ENCODE results near the gene MTA3.
"Not testable (repeated sequence)": the region's sequence is repeated elsewhere in the genome, so short reads cannot be mapped to it uniquely, and the experiment has no call there.

Gene MTA3

DNA sequence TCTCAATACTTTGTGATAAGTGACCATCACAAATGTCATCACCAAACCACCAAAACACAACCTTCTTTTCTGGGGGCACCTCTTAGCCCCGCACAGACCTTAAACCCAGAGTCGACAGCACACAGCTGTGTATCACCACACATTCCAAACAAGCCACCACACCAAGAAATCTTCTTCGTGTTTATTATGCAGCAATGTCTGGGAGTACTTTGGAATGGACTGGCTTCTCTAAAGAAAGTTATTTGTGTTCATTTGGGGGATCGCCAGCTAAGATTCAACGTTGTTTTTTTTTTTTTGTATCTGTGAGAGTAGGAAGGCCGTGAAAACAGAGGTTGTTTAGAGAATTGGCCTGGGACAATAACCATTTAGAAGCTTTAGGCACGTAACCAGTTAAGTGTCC lies 1.1 kb upstream of the MTA3 start:
- DNase-seq (ENCODE audit: low spot score), result peak; percentile 12

DNA sequence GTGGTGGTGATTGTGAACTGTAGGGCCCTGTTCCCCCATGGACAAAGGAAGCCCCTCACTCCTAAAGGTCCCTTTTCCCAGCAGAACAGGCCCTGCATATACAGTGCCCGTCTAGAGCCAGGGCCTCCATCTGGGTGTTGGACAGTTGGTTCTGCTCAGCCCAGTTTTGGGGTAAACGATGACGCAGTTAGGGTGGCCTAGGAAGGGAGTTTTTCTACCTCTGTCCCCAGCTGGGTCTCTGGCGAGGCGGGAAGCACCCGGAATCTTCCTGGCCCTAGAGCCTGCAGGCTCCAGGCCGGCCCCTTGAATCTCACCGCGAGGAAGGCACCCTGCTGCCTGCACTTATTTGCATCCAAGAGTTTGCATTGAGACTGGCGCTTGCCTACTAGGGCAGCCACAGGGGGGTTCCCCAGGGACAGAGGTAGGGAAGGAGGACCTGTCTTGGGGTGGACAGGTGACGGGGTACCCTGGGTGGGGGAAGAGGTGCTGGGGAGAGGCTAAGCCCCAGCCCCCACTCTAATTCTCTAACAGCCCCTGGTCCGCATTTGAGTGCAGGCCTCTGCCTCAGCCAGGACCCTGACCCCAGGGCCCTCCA lies 529 bp upstream of the MTA3 start:
- peak; percentile 28 for DNase-seq (ENCODE audit: low spot score)

DNA sequence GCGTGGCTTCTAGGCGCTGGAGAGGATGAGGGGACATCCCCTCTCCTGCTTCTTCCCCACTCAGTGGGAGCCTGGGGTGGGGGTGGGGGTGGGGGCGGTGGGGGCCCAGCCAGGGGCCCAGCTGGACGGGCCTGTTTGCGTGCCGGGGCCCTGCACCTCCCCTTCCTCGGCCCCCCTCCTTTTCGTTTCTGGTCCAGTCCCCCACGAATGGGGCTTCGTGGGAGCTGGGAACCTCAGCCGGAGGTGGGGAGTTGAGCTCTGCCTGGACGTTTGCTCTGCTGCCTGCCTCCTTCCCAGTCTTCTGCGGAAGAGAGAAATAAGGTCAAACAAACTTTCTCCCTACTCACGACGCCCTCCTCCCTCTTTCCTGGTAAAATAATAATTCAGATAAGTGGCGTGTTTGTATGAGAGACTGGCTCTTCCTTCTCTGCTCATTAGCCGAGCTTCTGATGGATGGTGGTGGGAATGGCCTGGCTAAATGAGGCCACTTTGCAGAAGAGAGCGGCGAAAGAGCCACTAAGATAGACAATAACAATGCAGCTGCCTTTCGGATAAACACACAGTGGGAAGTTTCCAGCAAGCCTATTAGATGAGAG lies 782 bp downstream of the MTA3 start:
- peak; percentile 41 for DNase-seq (ENCODE audit: low spot score)

DNA sequence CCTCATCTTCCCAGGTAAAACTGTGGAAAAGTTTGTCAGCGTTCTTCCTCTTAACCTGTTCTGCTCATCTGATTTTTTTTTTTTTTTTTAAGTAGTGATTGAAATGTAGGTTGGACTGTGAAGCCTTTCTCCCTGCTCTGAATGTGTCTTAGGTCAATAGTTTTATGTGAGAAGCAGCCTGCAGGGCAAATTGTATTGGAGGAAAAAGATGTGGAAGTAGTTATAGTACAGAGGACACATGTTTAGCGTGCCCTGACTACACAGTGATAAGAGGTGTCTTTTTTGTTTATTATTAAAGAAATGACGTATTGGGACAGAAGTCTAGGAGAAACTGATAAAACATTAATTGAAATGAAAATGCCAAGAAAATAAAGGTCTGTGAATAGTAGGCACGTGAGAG lies 1.5 kb downstream of the MTA3 start:
- DNase-seq (ENCODE audit: low spot score), result no peak

GRCh38 chr2:42572297-42573081 lies 4.1 kb downstream of the MTA3 start:
- DNase-seq (ENCODE audit: low spot score), result no peak

DNA sequence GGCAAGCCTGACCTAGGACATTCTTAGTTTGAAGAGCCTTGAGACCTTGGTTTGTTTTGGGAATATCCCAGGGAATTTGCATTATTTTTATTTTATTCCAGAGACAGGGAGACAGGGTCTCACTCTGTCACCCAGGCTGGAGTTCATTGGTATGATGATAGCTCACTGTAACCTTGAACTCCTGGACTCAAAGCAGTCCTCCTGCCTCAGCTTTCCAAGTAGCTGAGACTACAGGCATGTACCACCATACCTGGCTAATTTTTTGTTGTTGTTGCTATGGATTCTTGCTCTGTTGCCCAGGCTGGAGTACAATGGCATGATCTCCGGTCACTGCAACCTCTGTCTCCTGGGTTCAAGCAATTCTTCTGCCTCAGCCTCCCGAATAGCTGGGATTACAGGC lies 4.8 kb downstream of the MTA3 start:
- no peak for DNase-seq (ENCODE audit: low spot score)

DNA sequence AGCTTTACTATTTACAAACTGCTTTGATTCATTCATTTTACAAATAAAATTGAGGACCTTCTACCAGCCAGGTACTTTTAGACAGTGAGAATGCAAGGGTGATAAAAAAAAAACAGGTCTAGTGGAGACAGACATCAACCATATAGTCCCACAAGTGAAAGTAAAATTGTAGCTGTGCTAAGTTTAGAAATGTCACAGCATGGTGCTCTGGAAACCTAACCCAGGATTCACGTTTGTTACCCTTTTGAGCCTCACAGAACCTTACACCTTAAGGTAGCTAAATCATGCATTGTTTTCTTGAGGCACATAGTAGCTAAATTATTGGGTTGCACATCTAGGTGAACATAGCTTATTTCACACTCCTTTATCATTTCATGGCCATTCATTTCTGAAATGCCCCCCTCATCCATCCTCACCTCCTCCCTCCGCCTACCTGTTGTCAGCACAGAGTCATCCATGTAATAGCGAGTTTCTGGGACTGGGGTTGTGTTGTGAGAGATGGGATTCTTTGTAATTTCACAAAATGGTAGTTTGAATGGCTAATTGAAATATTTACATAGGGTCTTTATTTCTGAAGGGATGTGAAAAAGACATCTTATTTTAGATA lies 7.1 kb downstream of the MTA3 start:
- DNase-seq (ENCODE audit: low spot score), result no peak

DNA sequence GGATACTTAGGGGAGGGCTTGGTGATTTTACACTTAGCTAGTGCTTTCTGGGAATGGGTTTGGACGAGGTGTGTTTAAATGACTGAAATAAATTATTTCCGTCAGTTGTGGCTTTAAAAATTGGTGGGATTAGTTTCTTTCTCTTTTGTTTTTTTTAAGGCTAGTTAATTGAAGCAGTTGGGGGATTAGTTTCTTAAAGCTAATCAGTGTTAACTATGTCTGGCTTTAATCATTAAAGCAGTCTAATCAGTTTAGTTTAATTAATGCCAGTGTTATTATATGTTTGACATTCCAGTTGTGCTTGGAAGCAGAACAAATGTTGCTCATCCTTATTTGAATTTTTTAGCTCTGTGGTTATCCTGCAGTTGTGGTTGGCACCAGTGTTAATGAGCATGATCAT lies 10.2 kb downstream of the MTA3 start:
- DNase-seq (ENCODE audit: low spot score), result no peak

GRCh38 chr2:42581257-42581656 lies 12.8 kb downstream of the MTA3 start:
- DNase-seq (ENCODE audit: low spot score), result no peak

- not testable (repeated sequence) for DNase-seq (ENCODE audit: low spot score)
These were observed 16.2 kb downstream of the MTA3 start for GRCh38 chr2:42584628-42585027.

DNA sequence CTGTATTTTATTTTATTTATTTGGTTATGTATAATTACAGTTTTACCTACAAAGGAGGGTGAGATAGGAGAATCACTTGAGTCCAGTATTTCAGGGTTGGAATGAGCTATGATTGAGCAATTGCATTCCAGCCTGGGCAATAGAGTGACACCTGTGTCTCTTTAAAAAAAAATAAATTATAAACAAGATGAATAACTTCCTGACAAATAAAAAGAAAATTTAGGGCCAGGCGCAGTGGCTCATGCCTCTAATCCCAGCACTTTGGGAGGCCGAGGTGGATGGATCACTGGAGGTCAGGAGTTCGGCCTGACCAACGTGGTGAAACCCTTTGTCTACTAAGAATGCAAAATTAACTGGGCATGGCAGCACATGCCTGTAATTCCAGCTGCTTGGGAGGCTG lies 17.3 kb downstream of the MTA3 start:
- DNase-seq (ENCODE audit: low spot score), result no peak

DNA sequence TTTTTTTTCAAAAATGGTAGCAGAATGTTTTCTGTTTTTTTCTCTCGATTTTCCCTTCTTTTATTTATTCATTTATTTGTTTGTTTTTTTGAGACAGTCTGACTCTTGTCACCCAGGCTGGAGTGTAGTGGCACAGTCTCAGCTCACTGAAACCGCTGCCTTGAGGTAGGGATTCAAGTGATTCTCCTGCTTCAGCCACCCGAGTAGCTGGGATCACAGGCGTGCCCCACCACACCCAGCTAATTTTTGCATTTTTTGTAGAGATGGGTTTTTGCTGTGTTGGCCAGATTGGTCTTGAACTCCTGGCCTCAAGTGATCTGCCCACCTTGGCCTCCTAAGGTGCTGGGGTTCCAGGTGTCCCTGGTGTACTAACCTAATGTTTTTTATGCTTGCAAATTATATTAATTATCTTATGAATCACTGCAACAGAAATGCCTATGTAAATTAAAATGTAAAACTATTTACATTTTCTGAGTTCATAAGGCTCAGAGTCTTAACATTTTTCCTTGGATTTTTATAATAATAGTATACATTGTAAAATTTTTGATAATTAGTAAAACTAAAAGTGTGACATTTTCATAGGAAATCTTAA lies 19.2 kb downstream of the MTA3 start:
- no peak for DNase-seq (ENCODE audit: low spot score)

GRCh38 chr2:42588121-42588520 lies 19.7 kb downstream of the MTA3 start:
- no peak for DNase-seq (ENCODE audit: low spot score)

GRCh38 chr2:42590176-42590575 lies 21.7 kb downstream of the MTA3 start:
- no peak for DNase-seq (ENCODE audit: low spot score)

- DNase-seq (ENCODE audit: low spot score), result no peak
These were observed 24.9 kb downstream of the MTA3 start for GRCh38 chr2:42593282-42593681.

DNA sequence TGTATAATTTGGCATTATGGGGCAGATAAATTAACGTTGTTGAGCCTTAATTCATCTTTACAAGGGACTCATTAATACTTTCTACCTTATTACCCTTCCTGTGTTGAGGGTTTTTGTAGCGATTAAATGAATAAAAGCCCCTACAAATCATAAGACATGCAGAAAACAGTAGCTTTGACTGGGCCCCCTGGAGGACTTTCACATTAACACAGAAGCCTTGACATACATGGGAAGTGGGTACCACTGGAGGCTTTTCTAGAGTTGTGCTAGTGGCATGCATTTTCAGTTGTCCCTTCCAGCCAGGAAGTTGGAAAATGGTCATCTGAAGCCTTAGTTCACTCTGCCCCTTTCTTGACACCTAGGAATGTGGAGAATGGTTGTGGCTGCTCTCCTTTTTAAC lies 30.2 kb downstream of the MTA3 start:
- DNase-seq (ENCODE audit: low spot score), result no peak

DNA sequence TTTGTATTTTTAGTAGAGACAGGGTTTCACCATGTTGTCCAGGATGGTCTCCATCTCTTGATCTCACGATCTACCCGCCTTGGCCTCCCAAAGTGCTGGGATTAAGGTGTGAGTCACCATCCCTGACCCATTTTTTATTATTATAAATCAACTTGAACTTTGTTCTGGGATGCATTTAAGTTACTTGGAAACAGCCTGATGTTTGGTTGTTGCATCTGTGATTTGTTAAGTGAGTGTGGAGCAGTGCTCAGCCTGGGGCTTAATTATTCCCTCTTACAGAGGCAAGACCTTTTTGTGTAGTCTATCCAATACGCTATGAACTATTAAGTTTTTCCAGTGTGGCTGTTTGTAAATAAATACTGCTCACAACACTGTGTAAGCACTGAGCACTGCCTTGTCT lies 32.6 kb downstream of the MTA3 start:
- DNase-seq (ENCODE audit: low spot score), result no peak

DNA sequence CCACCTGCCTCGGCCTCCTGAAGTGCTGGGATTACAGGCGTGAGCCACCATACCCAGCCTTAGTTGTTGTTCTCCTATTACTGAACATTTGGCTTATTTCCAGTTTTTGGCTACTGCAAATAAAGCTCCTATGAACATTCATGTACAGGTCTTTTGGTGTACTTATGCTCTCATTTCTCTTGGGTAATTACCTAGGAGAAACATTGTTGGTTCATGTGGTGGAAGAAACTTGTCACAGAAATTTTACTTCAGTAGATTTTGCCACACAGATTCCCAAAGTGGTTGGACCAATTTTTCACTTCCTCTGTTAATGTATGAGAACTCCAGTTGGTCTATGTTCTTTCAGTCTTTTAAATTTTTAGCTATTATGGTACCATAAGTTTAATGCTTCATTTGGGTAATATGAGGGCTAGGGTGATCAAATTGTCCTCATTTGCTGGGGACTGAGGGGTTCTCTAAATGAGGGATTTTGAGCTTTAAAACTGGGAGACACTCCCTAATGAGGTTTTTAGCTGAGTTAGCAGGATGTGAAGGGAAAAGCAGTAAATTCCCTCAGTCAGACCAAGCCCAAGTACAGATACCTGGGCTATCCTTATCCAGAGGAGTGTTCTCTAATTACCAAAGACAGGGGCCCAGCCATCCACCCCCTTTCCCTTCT lies 33.9 kb downstream of the MTA3 start:
- no peak for DNase-seq (ENCODE audit: low spot score)

DNA sequence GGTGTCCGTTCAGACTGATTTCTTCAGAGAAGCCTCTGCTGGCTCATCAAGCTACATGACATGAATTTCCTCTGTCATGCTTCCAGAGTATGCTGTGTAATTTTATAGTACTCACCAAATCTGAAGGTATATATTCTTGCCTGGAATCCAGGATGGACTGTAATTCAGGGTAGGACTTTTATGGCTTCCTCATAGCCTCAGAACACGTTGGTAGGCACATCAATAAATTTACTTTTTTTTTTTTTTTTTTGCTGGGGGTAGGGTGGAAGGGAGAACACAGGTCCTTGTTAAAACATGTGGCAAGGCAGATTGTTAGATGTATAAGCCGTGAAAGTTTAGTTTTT lies 34.4 kb downstream of the MTA3 start:
- no peak for DNase-seq (ENCODE audit: low spot score)

DNA sequence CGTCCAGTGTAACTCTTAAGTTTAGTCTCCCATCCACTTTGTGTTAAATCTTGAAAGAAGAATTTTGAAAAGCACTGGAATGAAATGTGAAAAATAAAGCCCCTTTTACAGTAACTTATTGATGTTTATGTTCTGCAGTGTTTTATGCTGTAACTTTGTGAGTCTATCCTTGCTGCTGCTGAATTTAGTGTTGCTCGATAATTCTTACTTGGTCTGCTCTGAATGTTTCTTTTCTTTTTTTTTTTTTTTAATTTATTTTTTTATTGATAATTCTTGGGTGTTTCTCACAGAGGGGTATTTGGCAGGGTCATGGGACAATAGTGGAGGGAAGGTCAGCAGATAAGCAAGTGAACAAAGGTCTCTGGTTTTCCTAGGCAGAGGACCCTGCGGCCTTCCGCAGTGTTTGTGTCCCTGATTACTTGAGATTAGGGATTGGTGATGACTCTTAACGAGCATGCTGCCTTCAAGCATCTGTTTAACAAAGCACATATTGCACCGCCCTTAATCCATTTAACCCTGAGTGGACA lies 36.0 kb downstream of the MTA3 start:
- not testable (repeated sequence) for DNase-seq (ENCODE audit: low spot score)

- not testable (repeated sequence) for DNase-seq (ENCODE audit: low spot score)
These were observed 37.7 kb downstream of the MTA3 start for GRCh38 chr2:42606166-42606565.

DNA sequence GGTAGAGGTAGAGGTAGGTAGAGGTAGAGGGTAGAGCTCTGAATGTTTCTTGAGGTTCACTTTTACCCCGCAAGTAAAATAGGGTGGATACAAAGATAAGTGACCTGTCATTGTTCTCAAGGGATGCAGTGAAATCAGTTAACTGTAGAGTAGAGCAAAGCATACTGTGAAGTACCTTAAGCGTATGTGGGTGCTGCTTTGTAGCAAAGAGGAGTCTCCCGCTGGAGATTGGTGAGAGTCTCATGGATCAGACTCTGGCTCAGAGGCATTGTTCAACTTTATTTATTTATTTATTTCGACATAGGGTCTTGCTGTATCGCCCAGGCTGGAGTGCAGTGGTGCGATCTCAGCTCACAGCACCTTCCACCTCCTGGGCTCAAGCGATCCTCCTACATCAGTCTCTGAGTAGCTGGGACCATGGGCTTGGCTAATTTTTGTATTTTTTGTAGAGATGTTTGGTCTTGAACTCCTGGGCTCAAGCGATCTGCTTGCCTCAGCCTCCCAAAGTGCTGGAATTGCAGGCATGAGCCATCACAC lies 38.7 kb downstream of the MTA3 start:
- no peak for DNase-seq (ENCODE audit: low spot score)

Measured in globus pallidus (tissue), 1 donor.